HepG2 (cell line): ENCODE measurements around the gene SBNO1. TPM values are rescaled to one million over a fixed set of nuclear protein-coding genes. Genes with fewer than 3 reads are reported as not detected.

ENCODE experiments used
- ADNP ChIP-seq: sonication (generic); formaldehyde crosslinking; IDR thresholded peaks from 2 replicates; pipeline ENCODE4 v1.4.0; 2020; ENCODE audit warnings: missing genetic modification reagents
- CBX1 ChIP-seq: IDR thresholded peaks from one replicate; pipeline ENCODE4 v1.6.1; 2016; ENCODE audit warnings: antibody characterized with exemption, low read depth
- DPF2 ChIP-seq: sonication (generic); formaldehyde crosslinking; IDR thresholded peaks from 2 replicates; pipeline ENCODE4 v1.4.0; 2020; ENCODE audit warnings: mild to moderate bottlenecking, low read depth, missing genetic modification reagents, borderline replicate concordance
- HIC2 ChIP-seq: sonication (generic); formaldehyde crosslinking; IDR thresholded peaks from 2 replicates; pipeline ENCODE4 v1.9.0; 2022; ENCODE audit warnings: low read depth, missing genetic modification reagents
- HNRNPL ChIP-seq: fragments of 200-400 bp; formaldehyde crosslinking; IDR thresholded peaks from 2 replicates; pipeline ENCODE4 v1.6.1; 2017; ENCODE audit warnings: mild to moderate bottlenecking, low read depth, low read length
- IKZF4 ChIP-seq: sonication (generic); formaldehyde crosslinking; IDR thresholded peaks from 2 replicates; pipeline ENCODE4 v1.5.1; 2020; ENCODE audit warnings: borderline replicate concordance, mild to moderate bottlenecking, low read depth, missing genetic modification reagents; ENCODE audit errors: not compliant biosample characterization
- KMT2B ChIP-seq: IDR thresholded peaks from 2 replicates; pipeline ENCODE4 v1.6.1; 2016; ENCODE audit warnings: missing genetic modification reagents, missing compliant biosample characterization
- NFE2L2 ChIP-seq: fragments of 150-350 bp; IDR thresholded peaks from 2 replicates; pipeline ENCODE4 v1.6.1; 2014; ENCODE audit warnings: low read length
- NR0B2 ChIP-seq: sonication (generic); formaldehyde crosslinking; IDR thresholded peaks from 2 replicates; pipeline ENCODE4 v1.4.0; 2020; ENCODE audit warnings: mild to moderate bottlenecking, missing genetic modification reagents
- NR2F6 ChIP-seq, 2 experiments: IDR thresholded peaks; 2 replicates each; pipeline ENCODE4 v1.6.1; 2016; ENCODE audit warnings: antibody characterized with exemption in 1 of 2, mild to moderate bottlenecking in 1 of 2
- PLSCR1 ChIP-seq: sonication (generic); formaldehyde crosslinking; IDR thresholded peaks from 2 replicates; pipeline ENCODE4 v1.5.0; 2020; ENCODE audit warnings: missing genetic modification reagents, mild to moderate bottlenecking, borderline replicate concordance
- REST ChIP-seq, 2 experiments: IDR thresholded peaks; 2 replicates each; pipeline ENCODE4 v1.6.1; 2011 to 2012; ENCODE audit warnings: low read length in 2 of 2, borderline replicate concordance in 1 of 2, low read depth in 1 of 2, mild to moderate bottlenecking in 1 of 2, moderate library complexity in 1 of 2
- RFX1 ChIP-seq: fragments of 450-650 bp; IDR thresholded peaks from 2 replicates; pipeline ENCODE4 v1.6.1; 2017
- TGIF2 ChIP-seq: IDR thresholded peaks from 2 replicates; pipeline ENCODE4 v1.6.1; 2016; ENCODE audit warnings: control low read depth, missing compliant biosample characterization
- XBP1 ChIP-seq: sonication (generic); formaldehyde crosslinking; IDR thresholded peaks from 2 replicates; pipeline ENCODE4 v1.5.0; 2020; ENCODE audit warnings: missing genetic modification reagents
- ZC3H4 ChIP-seq: sonication (generic); formaldehyde crosslinking; IDR thresholded peaks from 2 replicates; pipeline ENCODE4 v1.4.0; 2020; ENCODE audit warnings: missing genetic modification reagents, borderline replicate concordance
- ZEB1 ChIP-seq: IDR thresholded peaks from 2 replicates; pipeline ENCODE4 v1.6.1; 2012; ENCODE audit warnings: mild to moderate bottlenecking, low read depth, inconsistent platforms; ENCODE audit not compliant: insufficient replicate concordance
- ZNF329 ChIP-seq: sonication (generic); formaldehyde crosslinking; IDR thresholded peaks from 2 replicates; pipeline ENCODE4 v1.9.0; 2021; ENCODE audit warnings: low read depth, mild to moderate bottlenecking, missing genetic modification reagents
- ZNF512 ChIP-seq: sonication (generic); formaldehyde crosslinking; IDR thresholded peaks from 2 replicates; pipeline ENCODE4 v1.4.0; 2020; ENCODE audit warnings: mild to moderate bottlenecking, missing genetic modification reagents
- ZNF530 ChIP-seq: sonication (generic); formaldehyde crosslinking; IDR thresholded peaks from 2 replicates; pipeline ENCODE4 v1.5.0; 2020; ENCODE audit warnings: low read depth, mild to moderate bottlenecking, missing genetic modification reagents
- polyA plus RNA-seq, 8 experiments: library from polyadenylated mRNA; depleted of rRNA in 3 of 8; stranded (reverse) in 7 of 8; unstranded in 1 of 8; fragments of >200 nt; fragmentation: Illumina TruSeq in 4 of 8; extraction: Trizol in 4 of 8; gene quantifications; 2 replicates each; pipeline versions ENCODE4 v1.2.1 to v1.2.3, GENCODE V29; 2011 to 2016; ENCODE audit warnings: low read depth in 4 of 8, missing spikeins in 1 of 8, mixed read lengths in 1 of 8; ENCODE audit not compliant: insufficient read depth in 1 of 8
- total RNA-seq, 5 experiments: library from RNA; depleted of rRNA; stranded (reverse); fragments of >200 nt; fragmentation: Illumina TruSeq; extraction: Trizol; gene quantifications; 2 replicates each; pipeline ENCODE4 v1.2.3, GENCODE V29; 2016; ENCODE audit warnings: low read depth in 1 of 5

The SBNO1 gene
- total and polyA plus RNA-seq, 2 of the 13 experiments (the other 11 are each of a cell fraction or from before 2014, with no cell fraction given), result 10.9 to 40.2 TPM

DNA sequence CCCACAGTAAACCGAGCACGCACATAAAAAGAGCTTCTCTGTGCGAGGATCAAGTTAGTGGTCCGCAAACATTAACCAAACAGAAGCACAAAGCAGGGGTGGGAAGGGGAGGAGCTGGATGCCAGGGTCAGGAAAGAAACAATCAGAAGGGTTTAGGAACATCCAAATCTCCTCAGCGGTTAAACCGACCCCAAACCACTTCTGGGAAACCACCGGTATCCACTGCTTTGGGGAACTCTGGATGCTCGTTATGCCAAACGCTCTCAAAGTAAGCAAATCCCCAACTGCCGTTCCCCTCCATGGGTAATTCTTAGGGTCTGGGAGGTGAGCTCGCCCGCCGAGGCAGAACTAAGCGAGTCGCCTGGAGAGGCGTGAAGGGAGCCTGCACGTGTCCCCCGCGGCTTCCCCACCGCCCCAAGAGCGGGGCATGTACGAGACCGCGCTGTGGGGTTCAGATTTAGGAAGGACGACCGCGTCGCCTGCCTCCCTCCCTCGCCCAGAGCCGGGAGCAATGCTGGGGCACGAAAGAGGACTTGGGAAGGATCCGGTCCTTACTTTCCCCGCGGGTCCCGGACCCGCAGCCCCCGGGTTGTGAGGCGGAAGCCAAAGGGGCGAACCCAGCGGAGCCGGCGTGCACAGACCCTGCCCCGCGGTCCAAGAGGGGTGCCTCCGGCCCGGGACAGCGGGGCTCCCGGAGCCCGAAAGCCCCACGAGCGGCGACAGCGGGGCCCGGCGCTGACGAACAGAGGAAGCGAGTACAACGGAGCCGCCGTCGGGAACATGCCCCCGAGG, 711 bp downstream of the SBNO1 start (continued):
- TF ChIP-seq HNRNPL (no peak), NFE2L2 (no peak), ADNP (CRISPR knock-in tag) (no peak), PLSCR1 (CRISPR knock-in tag) (no peak), ZNF512 (CRISPR knock-in tag) (no peak), REST (IDR thresholded peaks at IDR 0.05; ENCODE audit: borderline replicate concordance in 1 of 2, low read depth in 1 of 2, low read length in 2 of 2) (no peak), HIC2 (CRISPR knock-in tag) (no peak), ZNF329 (no peak), TGIF2 (CRISPR knock-in tag) (no peak), CBX1 (no peak), ZEB1 (no peak), KMT2B (CRISPR knock-in tag) (no peak), NR2F6 (IDR thresholded peaks at IDR 0.05) (0 out of 2 replicates have a peak, but pooled peaks have one; percentile 6), NR2F6 (CRISPR knock-in tag; IDR thresholded peaks at IDR 0.05) (no peak; the same call in 1 of the 2 replicates), ZC3H4 (CRISPR knock-in tag) (no peak), DPF2 (no peak), XBP1 (CRISPR knock-in tag) (no peak), NR0B2 (CRISPR knock-in tag) (no peak), IKZF4 (CRISPR knock-in tag) (no peak), ZNF530 (CRISPR knock-in tag) (no peak), RFX1 (no peak)
